OCI-LY7 (cell line): Measurements from ENCODE around the gene FBXW7.

Source experiments
- EZH2phosphoT487 ChIP-seq: fragments of 200-600 bp; sonication (generic); IDR thresholded peaks from 2 replicates; pipeline ENCODE4 v1.6.1; 2018; ENCODE audit warnings: low read depth, borderline replicate concordance, mild to moderate bottlenecking, mixed run types, antibody characterized with exemption, low read length, moderate library complexity, mixed read lengths
- TF ChIP-seq, protein P1 (sequence below): fragments of 200-600 bp; sonication (generic); conservative IDR thresholded peaks from 2 replicates; pipeline ENCODE4 v1.5.1; 2014; ENCODE audit warnings: mild to moderate bottlenecking, antibody characterized with exemption, low read length, moderate library complexity, mixed read lengths

- TF ChIP-seq, protein P1, sequence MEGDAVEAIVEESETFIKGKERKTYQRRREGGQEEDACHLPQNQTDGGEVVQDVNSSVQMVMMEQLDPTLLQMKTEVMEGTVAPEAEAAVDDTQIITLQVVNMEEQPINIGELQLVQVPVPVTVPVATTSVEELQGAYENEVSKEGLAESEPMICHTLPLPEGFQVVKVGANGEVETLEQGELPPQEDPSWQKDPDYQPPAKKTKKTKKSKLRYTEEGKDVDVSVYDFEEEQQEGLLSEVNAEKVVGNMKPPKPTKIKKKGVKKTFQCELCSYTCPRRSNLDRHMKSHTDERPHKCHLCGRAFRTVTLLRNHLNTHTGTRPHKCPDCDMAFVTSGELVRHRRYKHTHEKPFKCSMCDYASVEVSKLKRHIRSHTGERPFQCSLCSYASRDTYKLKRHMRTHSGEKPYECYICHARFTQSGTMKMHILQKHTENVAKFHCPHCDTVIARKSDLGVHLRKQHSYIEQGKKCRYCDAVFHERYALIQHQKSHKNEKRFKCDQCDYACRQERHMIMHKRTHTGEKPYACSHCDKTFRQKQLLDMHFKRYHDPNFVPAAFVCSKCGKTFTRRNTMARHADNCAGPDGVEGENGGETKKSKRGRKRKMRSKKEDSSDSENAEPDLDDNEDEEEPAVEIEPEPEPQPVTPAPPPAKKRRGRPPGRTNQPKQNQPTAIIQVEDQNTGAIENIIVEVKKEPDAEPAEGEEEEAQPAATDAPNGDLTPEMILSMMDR: no peak
- TF ChIP-seq EZH2phosphoT487: no peak
Observed at GRCh38 chr4:152419809-152420208, 116.1 kb downstream of the FBXW7 start.
